Measurements from ENCODE around the gene LRRC70.

LRRC70 gene

GRCh38 chr5:62575489-62575888 lies 3.1 kb upstream of the LRRC70 start:
- DNase-seq: no peak

GRCh38 chr5:62576570-62577170 lies 1.9 kb upstream of the LRRC70 start:
- DNase-seq: no peak

GRCh38 chr5:62577488-62577887 lies 1.1 kb upstream of the LRRC70 start:
- DNase-seq: no peak

GRCh38 chr5:62579761-62580160 lies 1.1 kb downstream of the LRRC70 start:
- DNase-seq: no peak

- DNase-seq: no peak
These were observed 3.4 kb downstream of the LRRC70 start for GRCh38 chr5:62581836-62582597.

GRCh38 chr5:62584391-62584790 lies 5.8 kb downstream of the LRRC70 start:
- no peak for DNase-seq

GRCh38 chr5:62585306-62585705 lies 6.7 kb downstream of the LRRC70 start:
- DNase-seq: no peak

- DNase-seq: no peak
These were observed 7.1 kb downstream of the LRRC70 start for GRCh38 chr5:62585751-62586150.

- DNase-seq: no peak
These were observed 9.1 kb downstream of the LRRC70 start for GRCh38 chr5:62587737-62588136.

GRCh38 chr5:62588668-62589067 lies 10.0 kb downstream of the LRRC70 start:
- no peak for DNase-seq

- no peak for DNase-seq
These were observed 10.9 kb downstream of the LRRC70 start for GRCh38 chr5:62589504-62589903.

- DNase-seq: no peak
These were observed 11.8 kb downstream of the LRRC70 start for GRCh38 chr5:62590387-62590786.

- DNase-seq: no peak
These were observed 13.9 kb downstream of the LRRC70 start for GRCh38 chr5:62592558-62592957.

GRCh38 chr5:62593331-62593730 lies 14.7 kb downstream of the LRRC70 start:
- DNase-seq: no peak

GRCh38 chr5:62594364-62594984 lies 15.9 kb downstream of the LRRC70 start:
- no peak for DNase-seq

- DNase-seq: no peak
These were observed 17.5 kb downstream of the LRRC70 start for GRCh38 chr5:62596096-62596495.

- no peak for DNase-seq
These were observed 18.1 kb downstream of the LRRC70 start for GRCh38 chr5:62596691-62597090.

GRCh38 chr5:62597314-62597713 lies 18.7 kb downstream of the LRRC70 start:
- DNase-seq: no peak

GRCh38 chr5:62600560-62601252 lies 22.1 kb downstream of the LRRC70 start:
- no peak for DNase-seq

- no peak for DNase-seq
These were observed 25.3 kb downstream of the LRRC70 start for GRCh38 chr5:62603934-62604333.

- DNase-seq: no peak
These were observed 27.0 kb downstream of the LRRC70 start for GRCh38 chr5:62605638-62606037.

- DNase-seq: no peak
These were observed 28.3 kb downstream of the LRRC70 start for GRCh38 chr5:62606878-62607277.

GRCh38 chr5:62607615-62608014 lies 29.0 kb downstream of the LRRC70 start:
- no peak for DNase-seq
